Panc1 (cell line): Measurements from ENCODE around the gene MGRN1. TPM values are rescaled to one million over a fixed set of nuclear protein-coding genes. Genes with fewer than 3 reads are reported as not detected.

Experiments
- ATAC-seq: fragments of 200-7000 bp; cut with Tn5 transposase; 2 replicates; pipeline ENCODE4 v1.9.1; 2020; ENCODE audit warnings: mild to moderate bottlenecking, moderate library complexity
- BruUV-seq: library from RNA; stranded (reverse); fragments of 400-500 nt; replicated peaks from 2 replicates; lab custom pipeline; 2021; lab: Mats Ljungman, UMichigan
- CTCF ChIA-PET: fragments of 300-600 bp; sonication (Branson Sonifier 250); formaldehyde crosslinking; loops from one replicate; lab custom pipeline; 2022; ENCODE audit warnings: antibody characterized with exemption; lab: Charles Lee
- POLR2A ChIA-PET: fragments of 300-600 bp; sonication (Branson Sonifier 250); formaldehyde crosslinking; loops from one replicate; lab custom pipeline; 2022; ENCODE audit warnings: antibody characterized with exemption; lab: Charles Lee
- DNase-seq: peaks from one replicate; pipeline ENCODE4 v3.0.0-alpha.2; 2010; ENCODE audit warnings: low read depth, low spot score
- H3K27ac ChIP-seq: 2 replicates; pipeline ENCODE4 v1.5.1; 2011; ENCODE audit warnings: mild to moderate bottlenecking, low read length, inconsistent platforms
- H3K27me3 ChIP-seq: fragments of 200-500 bp; sonication (Bioruptor generic); 2 replicates; pipeline ENCODE4 v1.6.0; 2014; ENCODE audit warnings: low read length, inconsistent platforms; ENCODE audit not compliant: control insufficient read depth, insufficient read depth
- H3K36me3 ChIP-seq: fragments of 200-500 bp; sonication (Bioruptor generic); 2 replicates; pipeline ENCODE4 v1.5.1; 2014; ENCODE audit warnings: inconsistent platforms, mild to moderate bottlenecking, low read length, moderate library complexity; ENCODE audit not compliant: control insufficient read depth, insufficient read depth
- H3K4me1 ChIP-seq: 2 replicates; pipeline ENCODE4 v1.5.1; 2011; ENCODE audit warnings: inconsistent platforms, mild to moderate bottlenecking, low read length, moderate library complexity; ENCODE audit not compliant: control insufficient read depth, insufficient read depth
- H3K4me3 ChIP-seq, 2 experiments: 2 replicates each; pipeline ENCODE4 v1.5.1; 2011 to 2012; ENCODE audit warnings: low read depth in 2 of 2, low read length in 2 of 2, mild to moderate bottlenecking in 2 of 2, inconsistent platforms in 1 of 2, moderate library complexity in 1 of 2
- H3K9me3 ChIP-seq: fragments of 200-500 bp; sonication (Bioruptor generic); 2 replicates; pipeline ENCODE4 v1.5.1; 2014; ENCODE audit warnings: low read depth, mild to moderate bottlenecking, inconsistent platforms, low read length, moderate library complexity; ENCODE audit not compliant: control insufficient read depth, insufficient read depth
- POLR2AphosphoS5 ChIP-seq: IDR thresholded peaks from 2 replicates; pipeline ENCODE4 v1.6.1; 2012; ENCODE audit warnings: mild to moderate bottlenecking, low read depth, low read length, moderate library complexity
- REST ChIP-seq, 2 experiments: IDR thresholded peaks; 2 replicates each; pipeline ENCODE4 v1.6.1; 2011 to 2012; ENCODE audit warnings: low read depth in 2 of 2, control low read depth in 1 of 2, low read length in 1 of 2, mild to moderate bottlenecking in 1 of 2, moderate library complexity in 1 of 2; ENCODE audit not compliant: insufficient read depth in 1 of 2
- SIN3A ChIP-seq: IDR thresholded peaks from 2 replicates; pipeline ENCODE4 v1.6.1; 2012; ENCODE audit warnings: low read depth, mild to moderate bottlenecking, low read length, moderate library complexity, borderline replicate concordance; ENCODE audit not compliant: insufficient read depth
- TCF7L2 ChIP-seq: IDR thresholded peaks from 2 replicates; pipeline ENCODE4 v1.6.1; 2011; ENCODE audit warnings: mild to moderate bottlenecking, low read depth, low read length, inconsistent platforms
- in situ Hi-C: cut with HindIII; loops from 2 replicates; pipeline ENCODE4 v1.10.0; 2016; ENCODE audit warnings: low sequenced_read_pairs, low pct_unique_long_range_greater_than_20kb
- intact Hi-C: fragments of 100-400 bp; cut with micrococcal nuclease; formaldehyde crosslinking; loops from one replicate; pipeline ENCODE4 v1.10.0; 2022; ENCODE audit not compliant: unreplicated experiment
- total RNA-seq: library from RNA; stranded (reverse); gene quantifications from one replicate; pipeline ENCODE4 v1.2.1, GENCODE V29; 2021; ENCODE audit not compliant: unreplicated experiment
- TF ChIP-seq, protein P1 (sequence below): fragments of 450-650 bp; IDR thresholded peaks from 2 replicates; pipeline ENCODE4 v1.5.1; 2017; ENCODE audit warnings: mild to moderate bottlenecking

The MGRN1 gene
- total RNA-seq, 1 experiment from 2014 or later, result 59.7 TPM

- in situ Hi-C loops (no loop called here), intact Hi-C loops (no loop called here)
- no peak for ATAC-seq
- H3K4me1 ChIP-seq, result no peaks in the 10 kb centered on the region
- H3K36me3 ChIP-seq, result no peaks in the 10 kb centered on the region
- H3K4me3 ChIP-seq, result no peak overlapping the region
- POLR2A ChIA-PET, result interaction anchor here (0.5 to 0.9 kb wide), 2 partner anchors 9 to 884 kb away, joined by 4 to 5 read pairs; no protein-coding TSS in a partner anchor
- no peak for DNase-seq
- H3K9me3 ChIP-seq, result no peaks in the 10 kb centered on the region; the same call in 1 of the 2 replicates
- no peaks in the 10 kb centered on the region for H3K27me3 ChIP-seq
- no TSS peak for BruUV-seq
- TF ChIP-seq POLR2AphosphoS5, result no peak
- CTCF ChIA-PET, result no interaction called here
- no peak overlapping the region for H3K27ac ChIP-seq
Observed at GRCh38 chr16:4634768-4635167, 10.1 kb downstream of the MGRN1 start.

- ChIA-PET POLR2A (interaction anchor here (0.6 to 0.7 kb wide), 2 partner anchors 9 to 873 kb away, joined by 3 to 5 read pairs; no protein-coding TSS in a partner anchor), CTCF (no interaction called here)
- no peak for ATAC-seq
- Histone ChIP-seq H3K27me3 (no peaks in the 10 kb centered on the region), H3K4me3 (no peak overlapping the region), H3K27ac (no peak overlapping the region), H3K4me1 (no peaks in the 10 kb centered on the region), H3K9me3 (no peaks in the 10 kb centered on the region; the same call in 1 of the 2 replicates), H3K36me3 (no peaks in the 10 kb centered on the region)
- no peak for TF ChIP-seq POLR2AphosphoS5
- TF ChIP-seq REST (IDR thresholded peaks at IDR 0.05; ENCODE audit: insufficient read depth in 1 of 2, low read depth in 2 of 2, low read length in 1 of 2), result no peak
- in situ Hi-C loops (no loop called here), intact Hi-C loops (no loop called here)
- no peak for DNase-seq
- no TSS peak for BruUV-seq
Observed at GRCh38 chr16:4636196-4636595, 11.6 kb downstream of the MGRN1 start.

DNA sequence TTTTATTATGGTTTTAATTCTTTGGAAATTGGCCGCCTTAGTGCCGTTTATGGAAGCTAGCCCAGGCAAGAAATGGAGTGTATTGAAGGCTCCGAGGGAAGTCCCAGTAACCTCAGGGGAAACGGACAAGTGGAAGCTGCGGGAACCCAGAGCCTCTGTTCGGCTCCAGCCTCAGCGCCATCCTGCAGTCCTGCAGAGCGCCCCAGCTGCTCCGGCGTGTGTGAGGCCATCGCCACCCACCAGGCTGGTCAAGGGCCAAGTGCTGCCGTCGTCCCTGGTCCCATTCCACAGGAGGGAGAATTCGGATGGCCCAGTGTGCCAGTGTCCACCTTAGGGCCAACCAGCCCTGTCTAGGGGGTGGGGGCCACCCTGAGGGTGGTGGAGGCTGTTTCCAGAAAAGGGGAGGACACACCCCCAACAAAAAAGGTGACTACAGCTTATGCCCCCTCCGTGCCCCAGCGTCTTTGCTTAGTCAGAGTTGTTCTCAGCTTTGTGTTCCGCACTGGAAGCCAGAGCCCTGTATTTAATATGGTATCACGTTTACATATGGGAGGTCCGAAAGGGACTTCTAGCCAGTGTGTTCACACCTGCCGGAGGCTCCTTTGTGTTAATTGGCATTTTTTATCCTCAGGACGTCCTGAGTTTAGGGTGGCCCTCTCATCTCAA lies 13.0 kb downstream of the MGRN1 start:
- no TSS peak for BruUV-seq
- Histone ChIP-seq H3K27ac (no peak overlapping the region), H3K4me3 (no peak overlapping the region), H3K4me1 (no peaks in the 10 kb centered on the region), H3K9me3 (no peaks in the 10 kb centered on the region), H3K36me3 (no peaks in the 10 kb centered on the region), H3K27me3 (no peaks in the 10 kb centered on the region)
- POLR2A ChIA-PET, result no interaction called here
- CTCF ChIA-PET, result no interaction called here
- TF ChIP-seq POLR2AphosphoS5, result no peak
- TF ChIP-seq TCF7L2, result no peak
- TF ChIP-seq, protein P1, sequence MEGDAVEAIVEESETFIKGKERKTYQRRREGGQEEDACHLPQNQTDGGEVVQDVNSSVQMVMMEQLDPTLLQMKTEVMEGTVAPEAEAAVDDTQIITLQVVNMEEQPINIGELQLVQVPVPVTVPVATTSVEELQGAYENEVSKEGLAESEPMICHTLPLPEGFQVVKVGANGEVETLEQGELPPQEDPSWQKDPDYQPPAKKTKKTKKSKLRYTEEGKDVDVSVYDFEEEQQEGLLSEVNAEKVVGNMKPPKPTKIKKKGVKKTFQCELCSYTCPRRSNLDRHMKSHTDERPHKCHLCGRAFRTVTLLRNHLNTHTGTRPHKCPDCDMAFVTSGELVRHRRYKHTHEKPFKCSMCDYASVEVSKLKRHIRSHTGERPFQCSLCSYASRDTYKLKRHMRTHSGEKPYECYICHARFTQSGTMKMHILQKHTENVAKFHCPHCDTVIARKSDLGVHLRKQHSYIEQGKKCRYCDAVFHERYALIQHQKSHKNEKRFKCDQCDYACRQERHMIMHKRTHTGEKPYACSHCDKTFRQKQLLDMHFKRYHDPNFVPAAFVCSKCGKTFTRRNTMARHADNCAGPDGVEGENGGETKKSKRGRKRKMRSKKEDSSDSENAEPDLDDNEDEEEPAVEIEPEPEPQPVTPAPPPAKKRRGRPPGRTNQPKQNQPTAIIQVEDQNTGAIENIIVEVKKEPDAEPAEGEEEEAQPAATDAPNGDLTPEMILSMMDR, result no peak
- no peak for TF ChIP-seq REST (IDR thresholded peaks at IDR 0.05; ENCODE audit: insufficient read depth in 1 of 2, low read depth in 2 of 2, low read length in 1 of 2)
- TF ChIP-seq SIN3A, result no peak
- in situ Hi-C loops, result no loop called here
- DNase-seq (no peak), ATAC-seq (no peak)
- intact Hi-C loops, result no loop called here
